Hematopoietic multipotent progenitor cell (in vitro differentiated cells): ENCODE measurements around the gene LILRA2. TPM values are rescaled to one million over a fixed set of nuclear protein-coding genes. Genes with fewer than 3 reads are reported as not detected.
"Not testable (repeated sequence)": the region's sequence is repeated elsewhere in the genome, so short reads cannot be mapped to it uniquely, and the experiment has no call there.

Experiments used
- DNase-seq, 3 donors: peaks; one replicate each; pipeline ENCODE4 v3.0.0-alpha.2; 2011 to 2015; ENCODE audit warnings: low read depth in 2 of 3, low spot score in 2 of 3
- total RNA-seq: library from RNA; depleted of rRNA; stranded (reverse); fragments of >200 nt; gene quantifications from one replicate; pipeline ENCODE4 v1.2.3, GENCODE V29; 2012

The LILRA2 gene
- 12.9 TPM for total RNA-seq

GRCh38 chr19:54573330-54573872, at the start of gene LILRA2:
TSS of gene LILRA2 (plus strand) at chr19:54573790. CDS start at chr19:54573879, 89 bp downstream.
- peak in 1 of 3 donors; percentile 13 for DNase-seq

- DNase-seq = no peak
Measured at GRCh38 chr19:54525636-54526035, 48.0 kb upstream of the LILRA2 start.

- DNase-seq = no peak
Measured at GRCh38 chr19:54526972-54527371, 46.6 kb upstream of the LILRA2 start.

GRCh38 chr19:54530866-54531265, 42.7 kb upstream of the LILRA2 start:
- no peak for DNase-seq

GRCh38 chr19:54532528-54532927, 41.1 kb upstream of the LILRA2 start:
- DNase-seq = no peak

GRCh38 chr19:54533476-54533875, 40.1 kb upstream of the LILRA2 start:
- no peak for DNase-seq

GRCh38 chr19:54534156-54534555, 39.4 kb upstream of the LILRA2 start:
- DNase-seq = no peak

GRCh38 chr19:54535601-54536000, 38.0 kb upstream of the LILRA2 start:
- DNase-seq = no peak

GRCh38 chr19:54536956-54537355, 36.6 kb upstream of the LILRA2 start:
- DNase-seq = no peak

- no peak for DNase-seq
Measured at GRCh38 chr19:54541712-54542111, 31.9 kb upstream of the LILRA2 start.

- no peak for DNase-seq
Measured at GRCh38 chr19:54548806-54549205, 24.8 kb upstream of the LILRA2 start.

GRCh38 chr19:54549224-54549623, 24.4 kb upstream of the LILRA2 start:
- no peak for DNase-seq

GRCh38 chr19:54551293-54551692, 22.3 kb upstream of the LILRA2 start:
- no peak for DNase-seq

GRCh38 chr19:54551950-54552912, 21.4 kb upstream of the LILRA2 start:
- no peak for DNase-seq

- DNase-seq = no peak
Measured at GRCh38 chr19:54552913-54553310, 20.7 kb upstream of the LILRA2 start.

- DNase-seq = no peak
Measured at GRCh38 chr19:54554006-54554405, 19.6 kb upstream of the LILRA2 start.

- DNase-seq = no peak
Measured at GRCh38 chr19:54554896-54555295, 18.7 kb upstream of the LILRA2 start.

- no peak for DNase-seq
Measured at GRCh38 chr19:54556194-54556593, 17.4 kb upstream of the LILRA2 start.

GRCh38 chr19:54558339-54558738, 15.3 kb upstream of the LILRA2 start:
- peak in 1 of 3 donors; percentile 29 for DNase-seq

- no peak for DNase-seq
Measured at GRCh38 chr19:54560881-54561385, 12.7 kb upstream of the LILRA2 start.

GRCh38 chr19:54561840-54562239, 11.8 kb upstream of the LILRA2 start:
- no peak for DNase-seq

- DNase-seq = not testable (repeated sequence)
Measured at GRCh38 chr19:54563206-54563605, 10.4 kb upstream of the LILRA2 start.
